Neuronal stem cell (in vitro differentiated cells): ENCODE results near the gene ENTR1.

Experiments
- DNase-seq: peaks from one replicate; pipeline ENCODE4 v3.0.0-alpha.2; 2013; ENCODE audit warnings: low spot score
- H2AFZ ChIP-seq: one replicate; pipeline ENCODE4 v1.6.1; 2013; ENCODE audit warnings: mild to moderate bottlenecking, low read length, inconsistent platforms
- H2AK5ac ChIP-seq: 2 replicates; pipeline ENCODE4 v1.6.1; 2013; ENCODE audit warnings: low read depth, mild to moderate bottlenecking, inconsistent platforms, low read length, moderate library complexity, mixed read lengths
- H2BK120ac ChIP-seq: 2 replicates; pipeline ENCODE4 v1.6.1; 2013; ENCODE audit warnings: low read depth, mild to moderate bottlenecking, inconsistent platforms, low read length, moderate library complexity, mixed read lengths
- H2BK12ac ChIP-seq: one replicate; pipeline ENCODE4 v1.6.1; 2013; ENCODE audit warnings: low read length, inconsistent platforms
- H2BK15ac ChIP-seq: 2 replicates; pipeline ENCODE4 v1.6.1; 2013; ENCODE audit warnings: mild to moderate bottlenecking, low read length, inconsistent platforms, mixed read lengths
- H2BK5ac ChIP-seq: one replicate; pipeline ENCODE4 v1.6.1; 2013; ENCODE audit warnings: inconsistent platforms, mild to moderate bottlenecking, low read length, moderate library complexity
- H3K14ac ChIP-seq: one replicate; pipeline ENCODE4 v1.6.1; 2013; ENCODE audit warnings: low read length, inconsistent platforms
- H3K18ac ChIP-seq: 2 replicates; pipeline ENCODE4 v1.6.1; 2013; ENCODE audit warnings: low read length, inconsistent platforms
- H3K23ac ChIP-seq: 2 replicates; pipeline ENCODE4 v1.6.1; 2013; ENCODE audit warnings: low read depth, mild to moderate bottlenecking, mixed read lengths, low read length, inconsistent platforms; ENCODE audit not compliant: poor library complexity
- H3K27ac ChIP-seq: replicated peaks from 3 replicates; pipeline ENCODE4 v1.5.1; 2013; ENCODE audit warnings: low read length, inconsistent platforms
- H3K27me3 ChIP-seq, 3 experiments: 2 replicates each; pipeline ENCODE4 v1.6.1; 2013; ENCODE audit warnings: low read length in 3 of 3, mild to moderate bottlenecking in 2 of 3, inconsistent platforms in 1 of 3, low read depth in 1 of 3, mixed read lengths in 1 of 3, moderate library complexity in 1 of 3; ENCODE audit not compliant: control insufficient read depth in 3 of 3, insufficient read depth in 3 of 3
- H3K36me3 ChIP-seq, 2 donors: replicated peaks in 1 of 2; 2 replicates each; pipeline ENCODE4 v1.6.1; 2013; ENCODE audit warnings: low read length in 2 of 2; ENCODE audit not compliant: control insufficient read depth in 2 of 2, insufficient read depth in 2 of 2
- H3K4ac ChIP-seq: 2 replicates; pipeline ENCODE4 v1.6.1; 2013; ENCODE audit warnings: inconsistent platforms, mild to moderate bottlenecking, low read length, moderate library complexity
- H3K4me1 ChIP-seq, 2 donors: 1 replicate in 1 of 2; 2 replicates in 1 of 2; pipeline ENCODE4 v1.6.1; 2013; ENCODE audit warnings: low read length in 2 of 2, low read depth in 1 of 2; ENCODE audit not compliant: control insufficient read depth in 2 of 2, insufficient read depth in 1 of 2
- H3K4me2 ChIP-seq: one replicate; pipeline ENCODE4 v1.6.1; 2013; ENCODE audit warnings: mild to moderate bottlenecking, low read length, inconsistent platforms; ENCODE audit not compliant: insufficient read depth, poor library complexity, severe bottlenecking
- H3K4me3 ChIP-seq, 2 donors: 2 replicates each; pipeline ENCODE4 v1.5.1; 2013; ENCODE audit warnings: low read length in 2 of 2, mild to moderate bottlenecking in 2 of 2, inconsistent platforms in 1 of 2, moderate library complexity in 1 of 2
- H3K79me1 ChIP-seq: one replicate; pipeline ENCODE4 v1.6.1; 2013; ENCODE audit warnings: low read depth, mild to moderate bottlenecking, inconsistent platforms, low read length, moderate library complexity
- H3K9ac ChIP-seq: one replicate; pipeline ENCODE4 v1.6.1; 2013; ENCODE audit warnings: mild to moderate bottlenecking, low read depth, low read length, inconsistent platforms; ENCODE audit not compliant: poor library complexity
- H3K9me3 ChIP-seq, 2 donors: replicated peaks in 1 of 2; 2 replicates each; pipeline versions ENCODE3 to v1.6.1; 2013; ENCODE audit warnings: low read length in 2 of 2, mild to moderate bottlenecking in 2 of 2, inconsistent platforms in 1 of 2, low read depth in 1 of 2, mixed read lengths in 1 of 2, moderate library complexity in 1 of 2; ENCODE audit not compliant: control insufficient read depth in 2 of 2, insufficient read depth in 1 of 2
- H4K8ac ChIP-seq: one replicate; pipeline ENCODE4 v1.6.1; 2013; ENCODE audit warnings: low read depth, mild to moderate bottlenecking, inconsistent platforms, low read length, moderate library complexity
- H4K91ac ChIP-seq: one replicate; pipeline ENCODE4 v1.6.1; 2013; ENCODE audit warnings: low read length, low read depth, mild to moderate bottlenecking, inconsistent platforms; ENCODE audit not compliant: poor library complexity
- WGBS, 2 donors: extraction: QIAGEN DNeasy Blood & Tissue Kit; methylation state at CpG; one replicate each; pipeline ENCODE4 v1.1.7; 2013; ENCODE audit warnings: missing lambda C conversion rate in 2 of 2, mixed read lengths in 1 of 2; ENCODE audit not compliant: insufficient read length in 2 of 2, insufficient replicate concordance in 1 of 2; ENCODE audit errors: extremely low coverage in 2 of 2; 5-methylcytosine and 5-hydroxymethylcytosine counted together

Gene ENTR1

DNA sequence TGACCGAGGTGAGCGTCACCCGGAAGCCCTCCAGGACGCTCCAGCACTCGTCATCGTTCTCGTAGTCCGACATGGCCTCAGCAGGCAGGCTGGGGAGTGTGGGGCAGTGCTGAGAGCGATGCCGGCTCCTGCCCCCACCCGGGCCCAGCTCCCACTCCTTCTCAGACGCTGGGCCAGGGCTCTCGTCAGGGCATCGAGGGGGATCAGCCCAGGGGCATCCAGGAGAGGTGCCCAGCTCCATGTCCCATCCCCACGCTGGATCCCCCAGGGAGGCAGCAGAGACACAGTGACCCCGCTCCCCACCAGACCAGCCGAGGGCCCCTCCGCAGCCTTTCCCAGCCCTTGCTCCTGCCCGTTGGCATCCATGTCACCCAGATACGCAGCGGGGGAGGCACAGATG, 38.4 kb downstream of the ENTR1 start:
- Histone ChIP-seq H3K14ac (peak overlapping the region; percentile 47), H3K4me3 (no peak overlapping the region), H3K36me3 (peaks cover 7 to 17% of the 10 kb centered on the region in 2 donors), H3K4me2 (no peak overlapping the region), H3K27me3 (no peaks in the 10 kb centered on the region), H2BK15ac (peak overlapping the region; percentile 58), H2BK12ac (no peak overlapping the region), H3K79me1 (peaks cover 2% of the 10 kb centered on the region), H3K18ac (peak overlapping the region; percentile 80), H4K8ac (no peak overlapping the region), H2BK120ac (no peak overlapping the region), H3K27ac (no peak overlapping the region), H4K91ac (peak overlapping the region; percentile 85), H2AFZ (peak overlapping the region; percentile 83), H3K4ac (no peak overlapping the region), H2BK5ac (no peak overlapping the region), H3K9ac (peak overlapping the region; percentile 60), H3K4me1 (peaks cover 8 to 21% of the 10 kb centered on the region in 2 donors), H3K23ac (peak overlapping the region; percentile 93), H3K9me3 (no peaks in the 10 kb centered on the region), H2AK5ac (peak overlapping the region; percentile 94)
- WGBS, 2 donors: no CpG with 5 or more reads among the region's 21 CpGs
- DNase-seq: no peak

DNA sequence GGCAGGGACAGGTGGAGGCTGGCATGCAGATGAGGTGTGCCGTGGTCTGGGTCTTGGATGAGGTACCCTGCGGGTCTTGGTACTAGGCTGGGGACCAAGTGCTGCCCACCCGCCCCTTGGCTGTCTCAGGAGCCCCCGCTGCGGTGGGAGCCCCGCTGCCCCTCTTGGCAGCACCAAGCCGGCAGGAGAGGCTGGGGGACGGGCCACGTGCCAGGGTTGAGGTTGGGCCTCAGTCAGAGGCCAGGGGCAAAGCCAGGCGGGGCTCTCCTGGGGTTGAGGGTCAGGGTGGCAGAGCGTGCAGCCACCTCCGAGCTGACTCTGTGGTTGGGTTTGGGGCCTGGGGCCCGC, 38.9 kb downstream of the ENTR1 start:
- H2AK5ac ChIP-seq: peak overlapping the region; percentile 94
- H3K4me3 ChIP-seq: no peak overlapping the region
- H3K18ac ChIP-seq: no peak overlapping the region
- H3K27me3 ChIP-seq: no peaks in the 10 kb centered on the region
- no peak overlapping the region for H2BK5ac ChIP-seq
- peaks cover 2% of the 10 kb centered on the region for H3K79me1 ChIP-seq
- peak overlapping the region; percentile 12 for H3K23ac ChIP-seq
- H3K9ac ChIP-seq: no peak overlapping the region
- no peaks in the 10 kb centered on the region for H3K9me3 ChIP-seq
- no peak overlapping the region for H2BK15ac ChIP-seq
- peaks cover 7 to 13% of the 10 kb centered on the region in 2 donors for H3K36me3 ChIP-seq
- H3K4ac ChIP-seq: no peak overlapping the region
- H2AFZ ChIP-seq: no peak overlapping the region
- H3K4me1 ChIP-seq: peaks cover 8 to 21% of the 10 kb centered on the region in 2 donors
- H3K4me2 ChIP-seq: no peak overlapping the region
- H2BK12ac ChIP-seq: no peak overlapping the region
- H4K91ac ChIP-seq: peak overlapping the region; percentile 85
- no peak overlapping the region for H4K8ac ChIP-seq
- H3K14ac ChIP-seq: no peak overlapping the region
- DNase-seq: no peak
- WGBS, 2 donors: no CpG with 5 or more reads among the region's 13 CpGs
- H2BK120ac ChIP-seq: no peak overlapping the region
- H3K27ac ChIP-seq: no peak overlapping the region

GRCh38 chr9:136370687-136371532, 39.5 kb downstream of the ENTR1 start:
- Histone ChIP-seq H2BK120ac (no peak overlapping the region), H3K9me3 (no peaks in the 10 kb centered on the region), H2AFZ (no peak overlapping the region), H2AK5ac (no peak overlapping the region), H2BK5ac (peak overlapping the region; percentile 19), H3K18ac (peak overlapping the region; percentile 48), H3K23ac (peak overlapping the region; percentile 73), H3K27me3 (no peaks in the 10 kb centered on the region), H3K4me2 (no peak overlapping the region), H3K4me1 (peaks cover 8 to 21% of the 10 kb centered on the region in 2 donors), H3K27ac (no peak overlapping the region), H3K36me3 (peaks cover 2 to 9% of the 10 kb centered on the region in 2 donors), H3K4me3 (no peak overlapping the region), H3K14ac (peak overlapping the region; percentile 71), H4K8ac (no peak overlapping the region), H3K9ac (peak overlapping the region; percentile 60), H2BK12ac (peak overlapping the region; percentile 58), H2BK15ac (peak overlapping the region; percentile 49), H3K79me1 (peaks cover 2% of the 10 kb centered on the region), H3K4ac (peak overlapping the region; percentile 23), H4K91ac (no peak overlapping the region)
- DNase-seq: no peak
- WGBS, 2 donors: no CpG with 5 or more reads among the region's 54 CpGs

- no CpG with 5 or more reads among the region's 19 CpGs for WGBS, 2 donors
- H4K91ac ChIP-seq: no peak overlapping the region
Observed at GRCh38 chr9:136370037-136370436, 40.4 kb downstream of the ENTR1 start.

More at GRCh38 chr9:136370037-136370436, 40.4 kb downstream of the ENTR1 start:
- Histone ChIP-seq H3K4me1 (peaks cover 8 to 21% of the 10 kb centered on the region in 2 donors), H2AK5ac (no peak overlapping the region), H3K79me1 (peaks cover 2% of the 10 kb centered on the region), H3K4me3 (no peak overlapping the region), H3K4me2 (no peak overlapping the region), H3K9me3 (no peaks in the 10 kb centered on the region), H3K4ac (no peak overlapping the region), H3K27me3 (no peaks in the 10 kb centered on the region), H3K18ac (peak overlapping the region; percentile 48), H3K27ac (no peak overlapping the region), H3K9ac (no peak overlapping the region), H3K14ac (peak overlapping the region; percentile 21), H2BK15ac (no peak overlapping the region), H2BK5ac (no peak overlapping the region), H2BK120ac (no peak overlapping the region), H2AFZ (no peak overlapping the region), H3K36me3 (peaks cover 0 to under 1% of the 10 kb centered on the region in 2 donors), H4K8ac (peak overlapping the region; percentile 43), H3K23ac (peak overlapping the region; percentile 73), H2BK12ac (no peak overlapping the region)
- DNase-seq: no peak
